HG03060 (cell line): ENCODE results near the gene LTB4R.

Experiments used
- ATAC-seq: cut with Tn5 transposase; IDR thresholded peaks from one replicate; pipeline ENCODE4 v1.9.1; 2021; ENCODE audit warnings: low read depth, moderate number of reproducible peaks; ENCODE audit not compliant: unreplicated experiment

Gene LTB4R

DNA sequence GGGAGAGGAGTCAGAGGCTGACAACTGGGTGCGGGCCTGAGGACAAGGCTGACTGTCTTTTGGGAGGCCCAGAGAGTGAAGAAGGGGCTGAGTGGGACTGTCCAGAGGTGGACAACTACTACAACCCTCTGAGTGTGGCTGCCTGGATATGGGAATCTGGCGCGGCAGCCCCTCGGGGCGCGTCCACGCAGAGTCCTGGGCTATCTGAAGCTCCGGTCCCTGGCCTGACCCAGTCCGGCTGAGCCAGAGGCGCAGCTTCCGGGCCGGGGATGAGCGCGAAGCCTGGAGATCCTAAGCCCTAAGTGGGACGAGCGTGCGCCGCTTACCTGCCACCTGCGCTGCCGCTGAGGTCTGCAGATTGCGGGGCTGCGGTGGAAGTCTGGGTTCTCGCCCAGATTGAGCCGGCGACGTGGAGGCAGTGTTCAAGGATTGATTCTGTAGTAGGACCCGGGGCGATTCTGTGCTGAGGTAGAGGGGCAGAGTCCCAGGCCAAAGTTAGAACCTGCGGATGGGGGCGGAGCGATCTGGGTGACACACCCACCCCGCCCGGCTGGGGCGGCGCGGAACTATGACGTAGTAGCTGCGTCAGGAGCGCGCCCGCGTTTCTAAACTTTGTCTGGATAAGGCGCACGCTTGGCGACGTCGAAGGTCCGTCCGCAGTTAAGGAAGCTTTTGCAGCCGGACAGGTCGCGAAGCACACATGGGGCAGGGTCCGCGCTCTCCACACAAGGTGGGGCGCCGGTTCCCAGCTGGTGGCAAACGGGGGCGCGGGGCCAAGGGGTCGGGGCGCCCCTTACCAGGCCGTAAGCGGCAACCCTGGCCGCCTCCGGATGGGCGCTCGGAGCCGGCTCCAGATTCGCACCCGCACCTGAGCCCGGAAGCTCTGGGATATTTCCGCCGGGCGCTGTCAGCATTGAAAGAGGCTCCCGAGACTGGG lies 11.8 kb upstream of the LTB4R start, which contains the start of the genes DHRS1 and NOP9:
DHRS1 (minus strand) TSS at position 526 of the 937 bp plus-strand sequence. CDS start 674 bp downstream, outside the sequence.
NOP9 (plus strand) TSS at position 596 of the 937 bp plus-strand sequence; CDS start at position 701, 105 bp downstream.
- ATAC-seq: peak; percentile 42

GRCh38 chr14:24300326-24300980 lies 10.8 kb upstream of the LTB4R start:
- no peak for ATAC-seq

DNA sequence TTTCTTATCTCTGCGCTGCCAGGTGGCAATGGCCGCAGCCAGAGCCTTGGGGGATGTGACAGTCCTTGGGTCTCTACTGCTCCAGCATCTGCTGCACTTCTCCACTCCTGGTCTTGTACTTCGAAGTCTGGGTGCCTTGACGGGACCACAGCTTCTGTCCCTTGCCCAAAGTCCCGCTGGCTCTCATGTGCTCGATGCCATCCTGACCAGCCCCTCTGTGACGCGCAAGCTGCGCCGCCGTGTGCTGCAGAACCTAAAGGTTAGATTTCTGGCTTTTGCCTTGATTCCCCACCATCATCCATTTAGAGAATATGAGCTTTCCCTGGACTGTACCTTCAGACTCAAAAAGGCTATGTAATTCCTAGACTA lies 7.3 kb upstream of the LTB4R start:
- ATAC-seq: no peak

- no peak for ATAC-seq
Measured at GRCh38 chr14:24307156-24307574, 4.1 kb upstream of the LTB4R start.

DNA sequence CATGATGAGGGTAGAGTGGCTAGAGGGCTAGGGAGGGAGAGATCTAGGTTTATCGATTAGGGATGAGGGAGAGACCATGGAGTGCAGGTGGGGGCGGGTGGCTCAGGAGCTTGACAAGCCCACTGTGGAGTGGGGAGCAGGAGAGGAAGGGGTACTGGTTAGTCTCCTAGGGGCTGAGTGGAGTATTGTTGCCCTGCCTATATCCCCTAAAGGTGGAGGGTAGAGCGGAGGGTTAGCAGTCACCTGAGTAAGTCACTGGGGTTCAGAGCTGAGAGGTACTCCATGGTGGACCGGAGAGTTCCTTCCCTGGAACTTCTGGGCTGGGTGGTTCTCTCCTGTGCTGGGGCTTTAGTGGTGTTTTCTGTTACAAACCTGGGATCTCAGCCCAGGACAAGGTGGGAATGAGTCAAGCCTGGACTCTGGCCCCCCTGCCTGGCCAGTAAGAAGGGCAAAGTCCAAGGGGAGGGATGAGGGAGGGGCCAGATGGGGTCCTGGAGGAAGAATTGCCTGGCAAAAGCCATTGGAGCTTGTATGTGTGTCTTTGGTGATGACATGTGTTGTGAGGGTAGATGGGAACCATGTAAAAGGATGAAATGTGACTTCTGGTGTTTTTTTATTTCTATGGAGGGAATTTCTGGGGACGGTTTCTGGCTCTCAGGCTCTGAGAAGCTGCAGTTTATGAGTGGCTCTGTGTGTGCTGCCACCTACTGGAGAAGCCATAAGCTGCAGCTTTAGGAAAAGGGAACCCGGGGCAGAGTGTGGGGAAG lies 3.5 kb upstream of the LTB4R start, which contains the start of gene CIDEB:
CIDEB (minus strand) TSS at position 403 of the 767 bp plus-strand sequence; CDS start at position 284, 119 bp downstream.
- no peak for ATAC-seq

DNA sequence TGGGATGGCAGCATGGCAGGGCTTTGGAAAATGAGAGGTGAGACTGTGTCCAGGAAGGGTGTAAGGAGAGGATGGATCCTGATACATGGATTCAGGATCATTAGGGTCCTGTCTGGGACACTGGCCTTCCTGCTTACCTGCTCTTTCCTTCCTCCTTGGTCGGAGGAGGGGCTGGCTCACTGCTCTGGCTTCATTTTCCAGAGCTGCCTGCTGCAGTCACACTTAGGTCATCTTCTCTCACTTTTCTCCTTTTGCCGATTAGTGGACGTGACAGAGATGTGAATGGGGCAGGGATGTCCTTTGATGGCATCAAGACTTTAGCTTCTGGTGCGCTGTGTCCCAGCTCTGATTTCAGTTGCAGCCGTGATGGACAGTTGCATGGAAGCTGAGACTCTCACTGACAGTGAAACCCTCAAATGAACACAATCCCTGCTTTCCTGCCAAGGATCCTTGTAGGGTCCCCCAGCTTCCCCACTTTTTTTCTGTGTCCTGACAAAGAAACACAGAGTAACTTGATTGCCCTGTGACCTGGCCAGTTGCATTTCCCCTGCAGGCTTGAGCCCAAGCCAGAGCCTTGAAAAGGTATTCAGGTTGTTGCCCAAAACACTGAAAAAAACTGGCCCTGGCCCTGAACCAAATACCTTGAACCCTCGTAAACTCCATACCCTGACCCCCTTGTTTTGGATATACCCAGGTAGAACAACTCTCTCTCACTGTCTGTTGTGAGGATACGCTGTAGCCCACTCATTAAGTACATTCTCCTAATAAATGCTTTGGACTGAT lies 2.8 kb upstream of the LTB4R start:
- ATAC-seq: no peak

DNA sequence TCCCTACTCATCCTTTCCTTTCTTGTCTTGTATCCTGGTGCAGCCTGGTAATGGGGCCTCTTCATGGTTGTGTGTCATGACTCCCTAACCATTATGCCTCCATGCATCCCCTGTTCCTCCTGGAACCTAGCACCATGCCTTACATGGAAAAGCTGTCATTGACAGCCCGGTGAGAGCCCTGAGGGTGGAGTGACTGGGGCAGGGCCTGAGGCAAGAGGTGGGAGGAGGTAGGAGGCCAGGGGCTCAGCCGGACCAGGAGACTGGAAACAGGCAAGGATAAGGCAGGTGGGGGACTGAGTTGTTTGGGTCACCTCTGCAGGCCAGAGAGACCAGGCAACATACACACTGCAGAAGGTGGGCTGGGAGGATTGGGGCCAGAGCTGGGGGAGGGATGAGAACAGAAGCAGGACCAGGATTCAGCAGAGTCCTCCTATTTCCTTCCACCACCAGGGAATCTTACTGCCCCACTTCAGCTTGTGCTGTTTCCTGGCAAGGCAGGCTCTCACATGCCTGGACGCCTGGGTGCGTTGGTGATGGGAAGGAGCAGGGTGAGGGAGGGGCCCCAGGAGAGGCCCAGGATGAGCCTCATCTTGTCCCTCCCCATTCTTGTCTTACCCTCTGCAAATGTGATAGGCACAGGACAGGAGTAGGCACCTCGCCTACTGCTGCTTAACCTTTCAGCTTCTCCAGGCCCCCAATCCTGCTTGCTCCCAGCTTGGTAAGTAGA lies 1.6 kb upstream of the LTB4R start, which contains the start of gene LTB4R2:
LTB4R2 (plus strand) TSS at position 603 of the 727 bp plus-strand sequence. CDS start 525 bp downstream, outside the sequence.
- ATAC-seq: no peak

- ATAC-seq: no peak
Measured at GRCh38 chr14:24310265-24310645, 1.0 kb upstream of the LTB4R start.

GRCh38 chr14:24311837-24312615 lies 724 bp downstream of the LTB4R start:
- no peak for ATAC-seq

GRCh38 chr14:24312736-24313507 lies 1.6 kb downstream of the LTB4R start:
- ATAC-seq: no peak

DNA sequence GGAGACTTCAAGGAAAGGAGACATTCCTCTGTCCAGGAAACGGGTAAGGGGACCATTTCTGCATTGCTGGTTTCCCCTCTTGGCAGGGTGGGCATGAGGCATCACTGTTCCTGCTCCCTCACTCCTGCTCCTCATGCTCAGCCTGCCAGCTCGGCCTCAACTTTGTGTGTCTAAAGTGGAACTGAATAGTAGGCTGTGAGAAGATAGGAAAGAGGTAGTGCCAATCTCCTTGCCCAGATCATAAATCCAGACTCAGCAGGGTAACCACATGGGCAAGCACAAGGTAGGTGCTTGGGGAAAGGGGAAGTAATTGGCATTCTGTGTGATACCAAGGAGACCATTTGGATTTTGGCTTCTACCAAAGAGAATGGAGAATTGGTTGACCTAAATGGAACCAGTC lies 2.6 kb downstream of the LTB4R start:
- no peak for ATAC-seq

- ATAC-seq: no peak
Measured at GRCh38 chr14:24314377-24315193, 3.3 kb downstream of the LTB4R start.

- ATAC-seq: no peak
Measured at GRCh38 chr14:24315243-24315806, 4.0 kb downstream of the LTB4R start.

DNA sequence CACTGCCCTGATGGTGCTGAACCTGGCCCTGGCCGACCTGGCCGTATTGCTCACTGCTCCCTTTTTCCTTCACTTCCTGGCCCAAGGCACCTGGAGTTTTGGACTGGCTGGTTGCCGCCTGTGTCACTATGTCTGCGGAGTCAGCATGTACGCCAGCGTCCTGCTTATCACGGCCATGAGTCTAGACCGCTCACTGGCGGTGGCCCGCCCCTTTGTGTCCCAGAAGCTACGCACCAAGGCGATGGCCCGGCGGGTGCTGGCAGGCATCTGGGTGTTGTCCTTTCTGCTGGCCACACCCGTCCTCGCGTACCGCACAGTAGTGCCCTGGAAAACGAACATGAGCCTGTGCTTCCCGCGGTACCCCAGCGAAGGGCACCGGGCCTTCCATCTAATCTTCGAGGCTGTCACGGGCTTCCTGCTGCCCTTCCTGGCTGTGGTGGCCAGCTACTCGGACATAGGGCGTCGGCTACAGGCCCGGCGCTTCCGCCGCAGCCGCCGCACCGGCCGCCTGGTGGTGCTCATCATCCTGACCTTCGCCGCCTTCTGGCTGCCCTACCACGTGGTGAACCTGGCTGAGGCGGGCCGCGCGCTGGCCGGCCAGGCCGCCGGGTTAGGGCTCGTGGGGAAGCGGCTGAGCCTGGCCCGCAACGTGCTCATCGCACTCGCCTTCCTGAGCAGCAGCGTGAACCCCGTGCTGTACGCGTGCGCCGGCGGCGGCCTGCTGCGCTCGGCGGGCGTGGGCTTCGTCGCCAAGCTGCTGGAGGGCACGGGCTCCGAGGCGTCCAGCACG lies 4.7 kb downstream of the LTB4R start:
- ATAC-seq: no peak

DNA sequence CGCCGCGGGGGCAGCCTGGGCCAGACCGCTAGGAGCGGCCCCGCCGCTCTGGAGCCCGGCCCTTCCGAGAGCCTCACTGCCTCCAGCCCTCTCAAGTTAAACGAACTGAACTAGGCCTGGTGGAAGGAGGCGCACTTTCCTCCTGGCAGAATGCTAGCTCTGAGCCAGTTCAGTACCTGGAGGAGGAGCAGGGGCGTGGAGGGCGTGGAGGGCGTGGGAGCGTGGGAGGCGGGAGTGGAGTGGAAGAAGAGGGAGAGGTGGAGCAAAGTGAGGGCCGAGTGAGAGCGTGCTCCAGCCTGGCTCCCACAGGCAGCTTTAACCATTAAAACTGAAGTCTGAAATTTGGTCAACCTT lies 5.3 kb downstream of the LTB4R start:
- no peak for ATAC-seq
